ENCODE measurements around the gene MGRN1.

Gene MGRN1

DNA sequence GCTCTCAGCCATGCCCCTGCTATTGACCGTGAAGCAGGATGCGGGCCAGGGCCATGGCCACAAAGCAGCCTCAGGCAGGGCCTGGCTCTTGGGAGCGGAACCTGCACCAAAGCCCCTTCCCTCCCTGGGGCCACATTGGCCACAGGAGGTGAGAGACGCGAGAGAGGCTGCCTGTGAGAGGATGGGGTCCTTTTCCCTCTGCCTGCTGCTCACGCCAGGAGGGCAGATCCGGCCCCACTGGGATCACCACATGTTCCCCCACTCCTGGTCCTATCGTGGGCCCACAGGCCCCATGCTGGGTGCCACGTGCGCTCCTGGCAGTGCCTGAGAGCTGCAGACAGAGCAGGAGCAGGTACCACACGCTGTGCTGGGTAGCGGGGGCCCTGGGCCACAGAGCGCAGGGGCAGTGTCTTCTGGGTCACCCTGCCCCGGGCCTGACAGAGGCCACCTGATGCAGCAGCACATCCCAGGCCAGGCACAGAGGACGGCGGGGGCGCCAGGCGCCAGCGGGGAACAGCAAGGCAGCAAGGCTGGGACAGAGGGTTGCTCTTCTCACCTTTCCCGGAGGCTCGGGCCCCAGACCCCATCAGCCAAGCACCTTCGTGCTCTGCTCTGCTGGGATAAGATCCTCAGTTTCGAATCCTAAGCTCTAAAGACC, 59.6 kb downstream of the MGRN1 start:
- Mint-ChIP-seq H3K36me3 (ENCODE audit: low read depth) (peaks cover 99% of the 10 kb centered on the region), H3K4me1 (ENCODE audit: low read depth) (peaks cover 68% of the 10 kb centered on the region), H3K27me3 (no peaks in the 10 kb centered on the region), H3K9me3 (no peaks in the 10 kb centered on the region), H3K27ac (no peak overlapping the region), H3K4me3 (no peak overlapping the region)
- intact Hi-C loops (cut with micrococcal nuclease), result loop anchor here (5.0 kb wide), 1 partner anchor 177 kb away; no protein-coding TSS in a partner anchor

DNA sequence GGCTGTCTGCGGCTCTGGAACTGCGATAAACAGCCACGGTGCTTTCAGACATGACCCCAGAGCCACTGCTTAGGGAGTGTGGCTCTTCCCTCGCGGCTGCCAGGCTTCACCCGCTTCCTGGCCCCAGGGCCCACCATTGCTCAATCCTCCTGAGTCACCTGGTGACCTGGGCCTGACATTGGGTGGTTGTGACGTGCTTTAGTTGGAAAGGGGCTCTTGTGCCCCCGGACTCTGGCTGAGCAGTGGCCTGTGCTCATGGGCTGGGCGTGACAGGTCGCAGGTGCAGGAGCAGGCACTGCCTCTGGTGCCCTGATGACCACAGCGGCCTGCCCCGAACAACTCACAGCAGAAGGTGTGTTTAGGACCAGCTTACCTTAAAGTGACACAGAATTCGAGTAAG, 60.1 kb downstream of the MGRN1 start:
- Mint-ChIP-seq H3K27ac (no peak overlapping the region), H3K4me3 (no peak overlapping the region), H3K9me3 (no peaks in the 10 kb centered on the region), H3K27me3 (no peaks in the 10 kb centered on the region), H3K36me3 (ENCODE audit: low read depth) (peaks cover 100% of the 10 kb centered on the region), H3K4me1 (ENCODE audit: low read depth) (peaks cover 68% of the 10 kb centered on the region)
- intact Hi-C loops (cut with micrococcal nuclease), result loop anchor here (5.0 kb wide), 1 partner anchor 177 kb away; no protein-coding TSS in a partner anchor

DNA sequence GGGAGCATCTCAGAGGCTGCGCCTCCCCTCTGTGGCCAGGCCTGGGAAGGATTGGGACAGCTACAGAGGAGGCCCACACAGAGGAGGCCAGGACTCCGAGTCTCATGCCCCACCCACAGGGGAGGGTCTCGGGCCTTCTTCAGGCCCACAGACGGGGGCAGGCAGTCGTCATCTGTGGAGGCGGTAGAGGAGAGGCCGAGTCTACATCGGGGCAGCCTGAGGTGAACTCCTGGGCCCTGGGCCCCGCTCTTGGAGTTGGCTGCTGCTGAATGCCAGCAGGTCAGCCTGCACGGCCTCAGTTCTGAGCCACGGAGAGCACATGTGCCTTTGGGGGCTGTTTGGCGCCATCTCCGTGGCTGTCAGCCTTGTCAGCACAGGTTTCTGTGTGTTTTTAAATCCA, 60.7 kb downstream of the MGRN1 start:
- H3K4me3 Mint-ChIP-seq, result no peak overlapping the region
- H3K36me3 Mint-ChIP-seq (ENCODE audit: low read depth), result peaks cover 100% of the 10 kb centered on the region
- no peak overlapping the region for H3K27ac Mint-ChIP-seq
- H3K27me3 Mint-ChIP-seq, result no peaks in the 10 kb centered on the region
- no peaks in the 10 kb centered on the region for H3K9me3 Mint-ChIP-seq
- peaks cover 70% of the 10 kb centered on the region for H3K4me1 Mint-ChIP-seq (ENCODE audit: low read depth)
- intact Hi-C loops (cut with micrococcal nuclease), result no loop called here

DNA sequence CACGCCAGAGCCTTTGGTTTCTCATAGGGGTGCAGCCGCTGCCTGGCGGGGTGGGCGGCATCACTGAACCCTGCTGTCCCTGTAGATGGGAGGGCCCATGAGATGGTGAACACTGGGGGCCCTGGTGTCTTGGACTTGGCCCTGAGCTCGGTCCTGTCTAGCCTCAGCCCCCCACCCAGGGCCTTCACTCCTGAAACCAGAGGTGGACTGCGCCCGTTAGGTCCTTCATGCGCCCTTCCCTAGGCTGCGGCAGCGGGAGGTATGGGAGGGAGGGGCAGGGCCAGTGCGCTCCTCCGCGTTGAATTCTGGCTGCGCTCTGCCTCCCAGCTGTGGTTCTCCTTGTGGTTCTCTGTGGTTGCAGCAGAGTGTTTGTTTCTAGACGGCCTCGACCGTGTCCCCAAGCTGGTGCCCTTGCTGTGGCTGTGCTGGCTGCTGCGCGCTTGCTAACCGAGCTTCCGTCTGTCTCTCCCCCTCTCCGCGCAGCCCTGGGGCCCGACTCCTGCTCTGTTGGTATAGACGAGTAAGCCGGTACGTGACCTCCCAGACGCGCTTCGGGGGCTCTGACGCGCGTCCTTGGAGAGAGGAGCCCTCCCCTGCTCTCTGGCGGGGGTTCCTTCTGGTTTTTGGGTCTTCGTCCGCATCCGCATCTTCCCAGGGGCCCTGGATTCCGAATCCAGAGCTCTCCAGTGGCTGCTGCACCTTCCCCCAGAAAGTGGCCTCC, 61.3 kb downstream of the MGRN1 start:
- H3K27ac Mint-ChIP-seq, result no peak overlapping the region

DNA sequence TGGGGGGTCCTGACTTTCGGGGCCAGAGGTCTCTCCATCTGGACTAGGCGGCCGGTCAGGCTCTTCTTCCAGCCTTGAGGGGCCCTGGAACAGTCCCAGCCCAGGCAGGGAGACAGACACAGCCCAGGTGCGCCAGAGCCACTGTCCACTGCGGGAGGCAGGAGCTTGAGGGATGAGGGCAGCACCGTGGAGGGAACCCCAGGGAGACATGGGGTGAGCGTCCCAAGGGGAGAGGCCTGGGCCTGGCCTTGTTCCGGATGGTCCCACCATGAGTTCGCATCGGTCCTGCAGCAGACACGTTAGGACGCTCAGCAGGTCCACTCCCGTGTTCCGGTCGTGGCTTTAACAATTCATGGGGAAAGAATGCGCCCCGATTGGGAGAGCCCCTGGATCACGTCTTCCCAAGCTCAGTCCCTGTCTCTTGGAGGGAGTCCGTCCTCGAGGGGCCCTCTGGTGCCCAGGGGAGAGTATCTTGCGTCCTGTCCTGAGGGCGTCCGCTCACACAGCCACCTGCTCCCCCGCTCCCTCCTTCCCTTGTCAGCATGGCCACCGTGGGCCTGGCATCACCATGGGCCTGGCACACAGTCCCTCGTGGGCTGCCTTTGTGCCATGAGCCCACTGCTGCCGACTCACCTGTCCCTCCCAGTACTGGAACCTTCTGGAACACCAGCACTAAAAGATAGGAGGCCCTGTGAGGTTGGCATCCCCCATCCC, 62.0 kb downstream of the MGRN1 start:
- intact Hi-C loops (cut with micrococcal nuclease), result no loop called here
- H3K4me3 Mint-ChIP-seq, result no peak overlapping the region
- peaks cover 96% of the 10 kb centered on the region for H3K36me3 Mint-ChIP-seq (ENCODE audit: low read depth)
- H3K27me3 Mint-ChIP-seq, result no peaks in the 10 kb centered on the region
- H3K27ac Mint-ChIP-seq, result no peak overlapping the region
- H3K9me3 Mint-ChIP-seq, result no peaks in the 10 kb centered on the region
- peaks cover 70% of the 10 kb centered on the region for H3K4me1 Mint-ChIP-seq (ENCODE audit: low read depth)

More for the DNA sequence above, 61.3 kb downstream of the MGRN1 start:
- Mint-ChIP-seq H3K4me1 (ENCODE audit: low read depth) (peaks cover 70% of the 10 kb centered on the region), H3K36me3 (ENCODE audit: low read depth) (peaks cover 100% of the 10 kb centered on the region), H3K9me3 (no peaks in the 10 kb centered on the region), H3K4me3 (no peak overlapping the region), H3K27me3 (no peaks in the 10 kb centered on the region)
- intact Hi-C loops (cut with micrococcal nuclease), result no loop called here

DNA sequence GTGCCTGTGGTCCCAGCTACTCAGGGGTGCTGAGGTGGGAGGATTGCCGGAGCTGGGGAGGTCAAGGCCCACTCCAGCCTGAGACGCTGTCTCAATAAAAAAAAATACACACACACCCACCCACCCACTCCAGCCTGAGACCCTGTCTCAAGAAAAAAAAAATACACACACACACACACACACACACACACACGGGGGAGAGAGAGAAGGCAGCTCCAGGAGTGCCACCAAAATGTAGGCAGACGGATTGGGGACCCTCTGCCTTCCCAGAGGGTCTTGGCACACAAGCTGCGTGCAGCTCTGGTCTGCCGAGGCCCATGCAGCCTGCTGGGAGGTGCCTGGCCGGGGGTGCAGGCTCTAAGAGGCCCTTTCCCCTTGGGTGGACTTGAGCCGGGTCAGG, 62.8 kb downstream of the MGRN1 start:
- H3K4me1 Mint-ChIP-seq (ENCODE audit: low read depth), result peaks cover 70% of the 10 kb centered on the region
- H3K27me3 Mint-ChIP-seq, result no peaks in the 10 kb centered on the region
- intact Hi-C loops (cut with micrococcal nuclease), result no loop called here
- no peak overlapping the region for H3K27ac Mint-ChIP-seq
- no peak overlapping the region for H3K4me3 Mint-ChIP-seq
- H3K36me3 Mint-ChIP-seq (ENCODE audit: low read depth), result peaks cover 88% of the 10 kb centered on the region
- H3K9me3 Mint-ChIP-seq, result no peaks in the 10 kb centered on the region

DNA sequence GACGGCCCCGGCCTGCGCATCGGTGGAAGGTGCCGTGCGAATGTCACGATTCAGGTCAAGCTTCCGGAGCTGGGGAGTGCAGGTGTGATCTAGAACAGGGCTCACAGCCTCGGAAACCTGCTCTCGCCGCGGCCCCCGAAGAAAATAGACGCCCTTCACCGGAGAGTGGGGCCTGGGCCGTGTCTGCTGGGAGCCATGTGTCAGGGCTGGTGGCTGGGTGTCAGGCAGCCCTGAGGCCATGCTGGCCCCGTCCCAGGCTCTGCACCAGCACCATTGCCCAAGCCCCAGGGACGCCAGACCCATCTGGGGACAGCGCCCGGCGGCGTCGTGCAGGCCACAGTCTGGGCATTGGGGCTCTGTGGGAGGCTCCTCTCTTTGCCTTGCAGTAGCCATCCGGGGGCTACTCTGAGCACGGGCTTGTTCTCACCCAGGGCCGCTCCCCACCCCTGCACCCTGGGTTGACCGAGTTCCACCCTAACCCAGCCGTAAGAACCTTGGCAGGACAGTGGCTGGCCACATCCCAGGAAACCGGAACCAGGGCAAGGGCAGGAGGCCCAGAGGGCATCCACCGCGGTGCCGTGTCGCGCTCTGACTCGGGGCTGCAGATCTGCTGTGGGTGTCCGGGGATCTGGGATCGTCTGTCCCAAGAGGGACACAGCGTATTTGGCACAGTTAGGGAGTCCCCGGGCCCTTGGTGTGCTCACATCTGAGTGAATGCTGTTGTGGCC, 63.5 kb downstream of the MGRN1 start:
- no peak overlapping the region for H3K27ac Mint-ChIP-seq
- H3K4me1 Mint-ChIP-seq (ENCODE audit: low read depth), result peaks cover 70% of the 10 kb centered on the region
- no peaks in the 10 kb centered on the region for H3K27me3 Mint-ChIP-seq
- intact Hi-C loops (cut with micrococcal nuclease), result no loop called here
- no peaks in the 10 kb centered on the region for H3K9me3 Mint-ChIP-seq
- H3K36me3 Mint-ChIP-seq (ENCODE audit: low read depth), result peaks cover 81% of the 10 kb centered on the region
- no peak overlapping the region for H3K4me3 Mint-ChIP-seq

DNA sequence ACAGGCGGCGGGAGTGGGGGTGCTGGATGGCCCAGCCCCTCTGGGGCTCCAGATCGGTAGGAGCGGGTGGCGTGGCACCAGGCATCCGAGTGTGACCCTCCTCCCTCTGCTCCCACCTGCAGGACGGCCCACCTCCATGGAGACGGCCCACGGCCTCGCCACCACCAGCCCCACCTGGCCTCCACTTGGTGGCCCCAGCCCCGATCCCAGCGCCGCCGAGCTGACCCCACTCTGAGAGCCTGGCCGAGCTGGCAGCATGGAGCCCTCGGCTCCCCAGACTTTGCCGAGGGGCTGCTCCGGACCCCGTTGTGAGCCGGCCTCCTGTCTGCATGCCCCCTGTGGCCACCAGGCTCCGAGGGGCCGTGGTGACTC, 64.0 kb downstream of the MGRN1 start:
- H3K9me3 Mint-ChIP-seq, result no peaks in the 10 kb centered on the region
- no peak overlapping the region for H3K4me3 Mint-ChIP-seq
- H3K4me1 Mint-ChIP-seq (ENCODE audit: low read depth), result peaks cover 68% of the 10 kb centered on the region
- peaks cover 76% of the 10 kb centered on the region for H3K36me3 Mint-ChIP-seq (ENCODE audit: low read depth)
- H3K27me3 Mint-ChIP-seq, result no peaks in the 10 kb centered on the region
- no peak overlapping the region for H3K27ac Mint-ChIP-seq
- intact Hi-C loops (cut with micrococcal nuclease), result no loop called here

DNA sequence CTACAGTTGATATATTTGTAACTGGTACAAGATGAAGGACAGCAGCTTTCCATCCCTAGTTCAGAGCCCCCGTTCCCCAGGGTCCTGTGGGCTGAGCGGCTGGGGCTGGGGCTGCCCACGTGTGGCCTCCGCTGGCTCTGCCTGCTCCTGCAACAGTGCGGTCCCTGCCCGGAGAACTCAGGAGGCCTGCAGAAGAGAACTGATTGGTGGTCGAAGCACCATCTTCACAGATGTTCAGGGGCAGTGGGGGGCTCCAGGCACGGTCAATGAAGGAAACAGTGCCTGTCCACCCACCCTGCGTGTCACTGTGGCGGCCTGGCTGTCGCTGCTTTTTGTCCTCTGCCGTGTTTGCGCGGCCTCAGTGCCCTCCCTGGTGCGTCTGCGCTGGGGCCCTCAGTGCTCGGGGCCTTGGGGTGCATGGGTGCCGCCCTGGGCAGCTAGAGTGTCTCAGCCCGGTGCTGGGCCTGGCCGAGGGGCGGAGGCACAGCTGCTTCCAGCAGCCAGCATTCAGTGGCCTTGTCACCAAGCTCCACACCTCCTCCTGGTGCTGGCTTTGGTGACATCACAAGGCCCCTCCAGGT, 64.6 kb downstream of the MGRN1 start:
- intact Hi-C loops (cut with micrococcal nuclease), result no loop called here
- Mint-ChIP-seq H3K27ac (no peak overlapping the region), H3K4me1 (ENCODE audit: low read depth) (peaks cover 68% of the 10 kb centered on the region), H3K4me3 (no peak overlapping the region), H3K27me3 (no peaks in the 10 kb centered on the region), H3K9me3 (no peaks in the 10 kb centered on the region), H3K36me3 (ENCODE audit: low read depth) (peaks cover 71% of the 10 kb centered on the region)

DNA sequence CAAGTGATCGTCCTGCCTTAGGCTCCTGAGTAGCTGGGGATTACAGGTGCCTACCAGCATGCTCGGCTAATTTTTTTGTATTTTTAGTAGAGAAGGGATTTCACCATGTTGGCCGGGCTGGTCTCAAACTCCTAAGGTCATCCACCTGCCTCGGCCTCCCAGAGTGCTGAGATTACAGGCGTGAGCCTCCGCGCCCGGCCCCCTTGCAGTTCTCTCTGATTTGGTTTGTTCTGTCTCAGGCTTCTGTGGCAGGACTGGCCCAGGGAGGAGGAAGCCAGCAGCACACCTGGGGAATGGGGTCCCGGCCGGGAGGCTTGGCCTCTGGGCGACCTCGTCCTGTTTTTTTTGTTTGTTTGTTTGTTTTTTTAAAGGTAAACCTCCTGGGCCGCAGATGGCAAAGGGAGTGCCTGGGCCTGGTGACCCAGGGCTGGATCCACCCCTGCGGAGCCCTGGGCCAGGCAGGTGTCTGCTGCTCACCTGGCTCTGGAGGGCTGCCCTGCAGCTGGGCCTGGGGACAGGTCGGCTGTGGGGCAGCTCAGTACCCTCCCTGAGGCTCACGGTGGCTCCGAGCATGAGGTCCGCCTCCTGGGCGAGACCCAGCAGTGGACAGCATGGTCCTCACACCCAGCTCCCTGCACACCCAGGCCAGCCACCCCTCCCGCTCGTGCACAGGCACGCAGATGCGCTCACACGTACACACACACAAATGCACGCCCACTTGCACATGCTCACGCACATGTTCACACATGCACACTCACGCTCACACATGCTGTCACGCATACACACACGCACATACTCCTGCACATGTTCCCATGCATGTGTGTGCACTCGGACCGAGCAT, 65.5 kb downstream of the MGRN1 start:
- Mint-ChIP-seq H3K27me3 (no peaks in the 10 kb centered on the region), H3K4me1 (ENCODE audit: low read depth) (peaks cover 77% of the 10 kb centered on the region), H3K27ac (no peak overlapping the region), H3K9me3 (no peaks in the 10 kb centered on the region), H3K4me3 (no peak overlapping the region), H3K36me3 (ENCODE audit: low read depth) (peaks cover 64% of the 10 kb centered on the region)
- intact Hi-C loops (cut with micrococcal nuclease), result no loop called here

DNA sequence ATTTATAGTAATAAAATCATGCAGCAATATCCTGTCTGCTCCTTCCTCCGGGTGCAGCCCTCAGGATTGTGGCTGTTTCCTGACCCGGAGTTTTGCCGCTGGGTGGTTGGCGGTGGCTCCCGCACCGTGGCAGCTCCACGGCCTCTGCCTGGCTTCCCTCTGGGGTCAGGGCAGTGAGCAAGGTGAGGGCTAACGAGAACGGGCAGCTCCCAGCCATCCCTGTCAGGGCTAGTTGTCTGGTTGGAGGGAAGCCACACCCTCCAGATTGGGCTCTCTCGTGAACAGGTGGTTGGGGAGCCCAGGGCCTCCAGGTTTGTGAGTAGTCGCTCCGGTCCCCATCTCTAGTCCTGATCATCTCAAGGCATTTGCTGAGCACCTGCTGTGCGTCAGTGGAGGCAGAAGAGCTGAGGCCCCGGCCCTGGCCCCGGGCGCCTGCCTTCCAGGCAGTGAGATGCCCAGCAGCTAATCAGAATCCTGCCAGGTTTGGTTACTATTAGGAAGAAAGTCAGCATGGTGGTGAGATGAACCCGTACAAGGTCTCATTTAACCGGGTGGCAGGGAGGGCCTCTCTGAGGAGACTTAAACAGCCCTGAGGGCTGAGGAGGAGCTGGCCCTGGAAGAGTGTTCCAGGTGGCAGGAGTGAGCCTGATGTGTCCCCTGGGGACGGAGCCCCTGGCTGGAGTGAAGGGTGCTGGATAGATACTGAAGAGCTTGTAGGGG, 66.5 kb downstream of the MGRN1 start:
- Mint-ChIP-seq H3K4me3 (no peak overlapping the region), H3K36me3 (ENCODE audit: low read depth) (peaks cover 64% of the 10 kb centered on the region)
- intact Hi-C loops (cut with micrococcal nuclease), result no loop called here

DNA sequence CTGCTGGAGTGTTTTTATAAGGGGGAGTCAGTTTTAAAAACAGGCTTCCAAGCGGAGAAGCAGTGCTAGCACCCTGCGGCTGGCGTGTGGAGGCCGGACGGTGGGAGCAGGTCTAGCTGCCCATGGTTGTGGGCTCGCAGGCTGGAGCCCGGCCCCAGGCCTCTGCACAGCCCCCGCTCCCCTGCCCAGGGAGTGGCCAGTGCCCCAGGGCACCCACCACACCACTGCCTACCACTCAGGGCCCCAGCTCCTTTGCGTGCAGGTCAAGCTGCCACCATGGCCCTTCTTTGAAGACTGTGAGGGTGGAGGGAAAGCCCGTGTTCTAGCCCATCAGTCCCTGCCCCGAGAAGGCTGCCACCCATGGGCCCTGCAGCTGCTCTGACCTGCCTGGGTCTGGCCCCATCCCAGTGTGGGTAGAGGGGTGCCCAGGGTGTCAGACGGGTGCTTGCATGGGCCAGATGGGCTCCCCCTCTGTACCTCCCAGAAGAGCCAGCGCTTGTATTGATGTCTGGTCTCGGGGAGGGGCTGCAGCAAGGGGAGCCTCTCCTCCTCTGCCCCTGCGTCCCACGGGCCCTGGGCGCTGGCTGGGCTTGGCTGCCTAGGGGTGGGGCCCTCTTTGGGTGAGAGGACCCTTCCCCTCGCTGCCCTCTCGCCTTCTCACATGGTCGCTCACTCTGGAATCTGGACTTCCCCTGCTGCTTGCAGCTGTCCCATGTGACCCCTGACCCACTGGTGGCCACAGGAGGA, 67.2 kb downstream of the MGRN1 start:
- intact Hi-C loops (cut with micrococcal nuclease), result no loop called here
- peaks cover 78% of the 10 kb centered on the region for H3K4me1 Mint-ChIP-seq (ENCODE audit: low read depth)
- H3K36me3 Mint-ChIP-seq (ENCODE audit: low read depth), result peaks cover 64% of the 10 kb centered on the region
- no peaks in the 10 kb centered on the region for H3K9me3 Mint-ChIP-seq
- H3K27ac Mint-ChIP-seq, result peak overlapping the region; percentile 86
- H3K27me3 Mint-ChIP-seq, result no peaks in the 10 kb centered on the region
- peak overlapping the region; percentile 7 for H3K4me3 Mint-ChIP-seq

More for the DNA sequence above, 66.5 kb downstream of the MGRN1 start:
- Mint-ChIP-seq H3K4me1 (ENCODE audit: low read depth) (peaks cover 82% of the 10 kb centered on the region), H3K27me3 (no peaks in the 10 kb centered on the region), H3K9me3 (no peaks in the 10 kb centered on the region), H3K27ac (peak overlapping the region; percentile 21)

Measured in dendritic cell treated with granulocyte-macrophage colony-stimulating factor and Interleukin-4, amounts not matched to agents 40 ng/mL and 50 ng/mL, for 4 days (primary cell).